IPS-11a (cell line): Measurements from ENCODE around the gene SGO2.
"Not testable (repeated sequence)": the region's sequence is repeated elsewhere in the genome, so short reads cannot be mapped to it uniquely, and the experiment has no call there.

Source experiments
- H3K4me3 ChIP-seq: one replicate; pipeline ENCODE4 v1.5.1; 2013; ENCODE audit warnings: low read depth, low read length, control low read depth

Gene SGO2

DNA sequence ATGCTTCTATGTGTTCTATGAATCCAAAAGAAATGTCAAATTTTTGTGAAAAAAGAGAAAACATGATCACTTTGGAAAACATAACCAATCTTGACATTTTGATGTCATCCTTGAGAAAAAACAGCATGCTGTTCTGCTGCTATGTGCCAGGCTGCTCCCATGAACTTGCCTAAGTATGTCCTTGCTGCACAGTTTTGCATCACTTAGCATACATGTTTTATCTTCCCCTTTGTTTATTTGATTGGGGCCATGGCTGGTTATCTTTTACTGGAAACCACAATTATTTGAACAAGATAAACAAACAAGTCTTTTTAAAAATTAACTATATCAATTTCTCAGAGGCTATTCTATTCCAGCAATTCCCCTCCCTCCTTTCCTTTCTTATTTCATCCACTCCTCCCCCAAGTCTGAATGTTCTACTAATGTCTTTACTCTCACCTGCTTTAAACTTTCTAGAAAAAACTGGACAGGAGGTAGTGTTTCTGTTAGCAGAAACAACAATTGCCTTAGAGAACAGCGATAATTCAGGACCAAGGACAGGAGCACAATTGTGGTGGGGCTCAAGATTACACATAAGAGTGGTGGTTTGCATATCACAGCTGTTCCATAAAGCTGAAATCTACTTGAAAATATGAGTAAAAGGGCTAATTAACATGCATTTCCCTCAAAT, 66.5 kb downstream of the SGO2 start:
- H3K4me3 ChIP-seq, result no peak overlapping the region

DNA sequence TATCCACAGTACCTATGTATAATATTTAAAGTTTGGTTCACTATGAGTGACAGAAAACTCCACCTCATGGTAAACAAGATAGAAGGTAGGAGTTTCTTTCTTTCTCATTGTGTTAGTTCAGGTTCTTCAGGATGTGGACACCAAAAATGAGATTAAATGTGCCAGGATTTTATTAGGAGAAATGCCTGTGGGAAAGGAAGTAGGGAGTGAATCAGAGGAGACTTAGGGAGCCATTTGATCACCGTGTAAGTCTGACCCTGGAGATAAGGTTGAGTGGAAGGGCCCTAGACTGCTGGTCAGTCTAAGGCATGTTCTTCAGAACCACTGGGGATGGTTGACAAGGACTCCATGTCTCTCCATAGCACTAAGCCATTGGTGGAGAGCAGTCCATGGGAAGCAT, 67.9 kb downstream of the SGO2 start:
- H3K4me3 ChIP-seq, result no peak overlapping the region

DNA sequence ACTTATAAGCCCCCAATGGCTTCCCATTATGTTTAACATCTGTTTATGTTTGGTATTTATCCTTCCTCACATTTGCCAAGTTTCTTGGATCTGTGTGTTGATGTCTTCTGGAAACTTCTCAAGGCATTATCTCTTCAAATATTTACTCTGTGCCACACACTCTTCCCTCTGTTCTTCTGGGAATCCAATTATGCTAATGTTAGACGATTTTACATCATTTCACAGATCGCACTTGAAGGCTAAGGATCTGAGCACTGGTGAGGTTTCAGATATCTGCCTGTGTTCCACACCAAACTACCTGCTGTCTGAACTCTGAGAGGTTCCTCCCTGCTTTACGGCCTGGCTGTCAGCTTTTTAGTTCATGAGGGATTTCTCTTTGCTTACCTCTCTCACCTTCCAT, 69.9 kb downstream of the SGO2 start:
- H3K4me3 ChIP-seq, result no peak overlapping the region

DNA sequence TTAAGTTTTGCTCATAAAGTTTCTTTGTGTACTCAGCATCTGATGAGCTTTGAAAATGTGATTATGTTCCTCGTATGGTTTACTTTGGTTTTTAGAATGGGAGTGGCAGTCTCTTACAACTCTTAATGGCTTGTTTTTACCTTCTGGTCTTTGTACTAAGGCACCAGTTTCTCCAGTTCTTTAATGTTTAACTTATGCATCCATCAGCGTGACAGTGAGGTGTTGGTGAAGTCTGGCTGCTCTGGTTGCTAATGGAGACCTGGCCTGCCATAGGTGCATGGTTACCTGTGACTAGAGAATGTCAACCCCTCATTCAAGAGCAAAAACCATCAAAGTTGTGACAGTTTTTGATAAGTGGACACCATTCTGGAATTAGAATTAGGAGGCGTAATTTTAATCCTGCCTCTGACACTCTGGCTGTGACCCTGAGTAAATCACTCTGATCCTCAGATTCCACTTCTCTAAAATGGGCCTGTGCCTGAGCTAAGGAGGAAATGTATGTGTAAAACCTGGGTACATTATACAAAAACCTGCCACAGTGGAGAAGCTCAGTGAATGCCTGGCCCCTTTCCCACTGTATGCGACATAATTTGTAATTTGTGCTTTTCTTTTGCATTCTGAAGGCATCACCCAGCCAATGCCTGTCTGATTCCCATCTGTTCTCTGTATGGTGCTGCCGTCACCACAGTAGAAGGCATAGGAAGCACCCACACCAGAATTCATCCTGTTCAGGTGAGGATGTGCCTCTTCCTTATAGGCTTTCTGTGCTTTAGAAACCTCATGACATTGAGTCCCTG, 71.0 kb downstream of the SGO2 start:
- no peak overlapping the region for H3K4me3 ChIP-seq

DNA sequence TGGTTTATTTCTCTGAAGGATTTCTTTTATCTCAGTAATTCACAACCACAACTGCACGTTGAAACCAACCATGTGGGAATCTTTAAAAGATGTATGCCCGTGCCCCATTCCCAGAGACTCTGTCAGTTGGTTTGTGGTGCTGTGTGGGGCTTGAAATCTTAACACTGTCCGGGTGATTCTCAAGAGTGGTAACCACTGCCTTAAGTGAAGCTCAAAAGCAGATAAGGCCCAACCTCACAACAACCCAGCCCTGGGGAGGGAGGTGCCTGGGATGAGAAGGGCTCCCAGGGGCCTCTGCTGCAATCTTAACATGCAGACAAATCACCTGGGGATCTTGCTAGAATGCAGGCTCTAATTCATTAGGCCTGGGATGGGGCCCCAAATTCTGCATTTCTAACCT, 73.2 kb downstream of the SGO2 start:
- H3K4me3 ChIP-seq, result no peak overlapping the region

DNA sequence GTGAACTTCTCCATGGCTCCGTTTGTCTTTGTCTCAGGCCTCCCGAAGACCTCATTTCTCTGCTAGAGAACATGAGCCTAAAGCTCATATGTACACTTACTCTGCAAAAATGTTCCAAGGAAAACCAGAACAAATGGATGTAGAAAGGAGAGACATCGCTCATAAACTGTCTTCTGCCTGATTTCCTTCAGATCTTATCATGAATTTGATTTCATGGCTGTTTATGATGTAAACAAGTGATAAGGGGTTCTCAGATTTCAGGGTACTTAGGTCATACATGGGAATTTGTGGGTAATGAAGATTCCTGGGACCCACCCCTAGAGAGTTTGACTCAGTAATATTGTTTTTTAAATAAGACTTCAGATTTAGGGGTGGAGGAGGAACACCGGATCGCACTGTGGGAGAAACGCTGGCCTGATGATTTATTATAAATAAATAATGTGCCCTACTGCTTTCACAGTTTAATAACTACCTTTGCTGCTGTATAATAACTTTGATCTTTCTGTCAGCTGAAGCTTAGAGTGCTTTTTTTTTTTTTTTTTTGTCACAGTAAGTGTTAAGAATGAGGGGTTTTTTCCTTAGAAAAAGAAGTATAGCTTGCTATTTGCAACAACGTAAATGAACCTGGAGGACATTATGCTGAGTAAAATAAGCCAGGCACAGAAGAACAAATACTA, 74.7 kb downstream of the SGO2 start:
- no peak overlapping the region for H3K4me3 ChIP-seq

DNA sequence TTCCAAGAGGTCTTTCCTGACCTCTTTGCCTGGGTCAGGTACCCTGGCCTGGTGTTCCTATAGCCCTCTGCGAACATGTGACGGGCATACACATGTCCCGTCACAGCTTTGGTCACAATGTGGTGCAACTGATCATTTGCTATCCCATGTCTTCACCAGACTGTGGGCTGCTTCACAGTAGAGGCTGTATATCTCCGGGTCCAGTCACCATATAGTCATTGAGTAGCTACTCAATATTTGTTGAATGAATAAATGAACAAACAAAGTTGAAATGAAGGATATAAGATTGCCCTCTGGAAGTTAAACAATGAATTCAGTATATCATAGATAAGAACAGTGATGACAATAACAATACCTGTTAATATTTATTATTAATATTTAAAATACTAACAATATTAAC, 76.6 kb downstream of the SGO2 start:
- H3K4me3 ChIP-seq, result no peak overlapping the region

DNA sequence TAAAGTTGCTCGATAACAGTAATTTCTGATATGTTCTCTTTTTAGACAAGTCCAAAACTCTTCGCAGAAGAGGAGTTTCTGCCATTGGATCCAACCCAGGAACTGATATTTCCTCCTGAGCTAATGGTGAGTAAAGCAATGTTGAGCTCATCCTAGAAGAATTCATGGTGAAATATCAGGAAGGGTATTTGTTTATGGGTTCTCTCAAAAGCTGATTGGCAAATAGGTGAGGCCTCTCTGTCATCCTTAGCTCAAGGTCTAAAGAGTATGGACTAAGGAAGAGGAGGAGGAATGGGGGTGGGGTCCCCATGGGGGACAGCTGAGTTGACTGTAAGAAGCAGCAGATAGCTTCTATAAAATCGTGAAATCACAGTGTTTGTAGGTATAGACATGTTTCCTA, 78.0 kb downstream of the SGO2 start:
- H3K4me3 ChIP-seq, result no peak overlapping the region

DNA sequence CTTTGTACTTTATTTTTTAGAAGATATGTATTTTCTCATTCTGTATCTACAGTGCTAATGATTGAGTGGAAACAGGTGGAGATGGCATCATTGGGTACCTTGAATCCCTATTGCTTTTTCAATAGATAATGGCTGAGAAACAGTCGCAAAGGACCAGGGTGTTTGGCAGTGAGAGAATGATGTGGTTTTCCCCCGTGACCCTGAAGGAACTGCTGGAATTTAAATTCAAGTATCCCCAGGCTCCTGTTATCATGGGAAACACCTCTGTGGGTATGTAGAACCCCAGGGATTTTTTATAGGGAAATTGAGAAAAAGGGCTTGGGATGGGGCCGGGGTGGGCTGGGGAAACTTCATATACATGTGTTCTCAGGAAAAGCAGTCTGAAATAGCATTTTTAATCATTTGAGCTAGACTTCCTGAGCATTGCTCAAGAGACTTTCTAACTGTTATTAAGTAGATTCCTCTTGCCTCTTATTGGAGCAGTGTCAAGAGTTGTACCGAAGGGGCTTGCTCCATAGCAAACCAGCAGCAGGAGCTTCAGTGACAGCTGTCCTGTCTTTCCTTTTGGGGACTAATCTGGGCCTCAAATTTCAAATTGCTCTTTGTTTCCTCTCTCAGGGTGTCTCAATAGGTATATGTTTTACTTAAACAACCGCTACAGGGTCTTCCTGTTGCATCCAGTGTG, 78.7 kb downstream of the SGO2 start:
- no peak overlapping the region for H3K4me3 ChIP-seq

DNA sequence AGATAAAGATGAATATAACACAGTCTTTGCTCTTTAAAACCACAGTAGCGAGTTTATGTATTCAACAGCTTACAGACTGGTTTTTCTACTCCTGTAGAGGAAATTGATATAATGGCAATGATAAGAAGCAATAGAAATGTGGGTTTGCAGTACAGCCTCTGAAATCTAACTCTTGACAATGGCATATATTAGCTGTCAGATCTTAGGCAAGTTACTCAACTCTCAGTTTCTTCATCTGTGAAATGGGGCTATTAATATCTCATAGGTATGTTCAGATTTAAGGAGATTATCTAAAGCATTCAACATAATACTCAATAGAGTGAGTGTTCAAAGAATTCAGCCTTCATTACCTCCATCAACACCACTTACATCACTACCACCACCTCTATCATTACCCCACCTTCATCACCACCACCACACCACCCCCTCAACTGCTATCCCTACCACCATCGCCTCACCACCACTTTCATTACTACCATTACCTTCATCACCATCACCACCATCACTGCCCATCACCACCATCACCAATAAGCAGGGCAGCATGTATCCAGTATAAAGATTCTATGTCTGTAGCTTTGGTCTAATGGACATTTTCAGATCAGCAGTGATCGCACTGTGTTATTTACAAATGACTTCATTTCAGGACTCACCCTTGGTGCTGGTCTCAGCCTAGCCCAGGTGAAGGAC, 82.5 kb downstream of the SGO2 start:
- no peak overlapping the region for H3K4me3 ChIP-seq

DNA sequence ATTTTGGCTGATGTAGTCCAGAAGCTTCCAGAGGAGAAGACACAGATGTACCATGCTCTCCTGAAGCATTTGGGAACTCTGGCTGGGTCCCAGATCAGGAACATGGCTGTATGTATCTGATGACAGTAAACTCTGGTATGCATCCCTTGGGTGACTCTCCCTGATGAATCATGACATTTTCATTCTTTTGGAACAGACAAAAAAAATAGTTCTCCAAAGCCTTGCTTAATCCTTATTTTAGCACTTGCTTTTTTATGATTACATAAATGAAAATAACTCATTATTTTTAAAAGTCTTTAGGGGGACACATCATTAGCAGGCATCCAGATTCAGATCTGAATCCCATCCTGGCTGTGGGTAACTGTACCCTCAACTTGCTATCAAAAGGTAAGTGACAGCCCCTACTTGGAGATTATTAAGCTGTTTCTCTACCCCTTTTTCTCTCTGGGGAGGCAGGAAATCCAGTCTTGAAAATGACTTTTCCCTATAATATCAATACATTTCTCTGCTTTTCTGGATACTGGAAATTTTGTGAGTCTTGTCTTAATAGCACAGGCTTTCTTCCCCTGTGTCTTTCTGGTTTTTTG, 83.1 kb downstream of the SGO2 start:
- H3K4me3 ChIP-seq, result no peak overlapping the region

DNA sequence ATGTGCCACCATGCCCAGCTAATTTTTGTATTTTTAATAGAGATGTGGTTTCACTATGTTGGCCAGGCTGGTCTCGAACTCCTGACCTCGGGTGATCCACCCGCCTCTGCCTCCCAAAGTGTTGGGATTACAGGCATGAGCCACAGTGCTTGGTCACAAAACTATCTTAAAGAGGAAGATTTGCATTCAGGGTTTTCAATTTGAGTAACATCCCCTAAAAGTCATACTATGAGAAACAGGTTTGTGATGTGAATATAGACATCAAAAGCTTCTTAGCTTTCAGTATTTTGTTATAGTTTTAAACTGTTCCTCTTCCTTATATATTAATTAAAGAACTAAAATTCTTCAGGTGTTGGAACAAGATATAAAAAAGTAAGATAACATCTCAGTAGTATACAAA, 84.2 kb downstream of the SGO2 start:
- not testable (repeated sequence) for H3K4me3 ChIP-seq

DNA sequence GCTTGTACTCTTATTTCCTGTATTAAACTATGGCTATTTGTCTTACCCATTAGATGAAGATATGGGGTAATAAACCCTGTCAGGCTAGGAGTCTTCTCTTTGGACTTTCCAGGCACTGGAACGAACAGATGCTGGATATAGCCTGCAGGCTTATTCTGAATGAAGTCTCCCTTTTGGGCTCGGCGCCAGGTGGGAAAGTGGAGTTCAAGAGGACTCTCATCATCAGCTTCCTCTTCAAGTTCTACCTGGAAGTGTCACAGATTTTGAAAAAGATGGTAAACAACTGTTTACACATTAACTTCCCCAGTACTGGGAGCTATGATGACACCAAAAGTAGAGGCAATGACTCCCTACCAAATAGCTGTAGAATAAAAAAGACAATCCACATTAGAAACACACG, 87.7 kb downstream of the SGO2 start:
- no peak overlapping the region for H3K4me3 ChIP-seq

DNA sequence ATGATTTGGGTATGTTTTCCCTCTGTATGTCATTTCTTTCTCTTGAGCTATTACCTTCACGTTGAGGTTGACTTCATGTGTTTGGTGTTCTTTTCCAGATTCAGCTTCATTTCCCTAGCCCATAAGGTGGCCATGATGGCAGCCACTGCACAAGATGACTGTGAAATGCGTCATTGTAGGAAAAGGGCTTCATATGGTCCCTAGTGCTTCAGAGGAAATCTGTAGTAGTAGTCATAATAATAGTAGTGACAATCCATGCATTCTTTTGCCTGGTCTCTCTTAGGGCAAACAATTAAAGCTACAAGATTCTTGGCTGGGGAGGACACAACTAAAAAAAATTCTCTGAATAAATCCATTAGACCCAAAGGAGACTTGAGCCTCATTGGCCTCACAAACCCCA, 88.2 kb downstream of the SGO2 start:
- no peak overlapping the region for H3K4me3 ChIP-seq

DNA sequence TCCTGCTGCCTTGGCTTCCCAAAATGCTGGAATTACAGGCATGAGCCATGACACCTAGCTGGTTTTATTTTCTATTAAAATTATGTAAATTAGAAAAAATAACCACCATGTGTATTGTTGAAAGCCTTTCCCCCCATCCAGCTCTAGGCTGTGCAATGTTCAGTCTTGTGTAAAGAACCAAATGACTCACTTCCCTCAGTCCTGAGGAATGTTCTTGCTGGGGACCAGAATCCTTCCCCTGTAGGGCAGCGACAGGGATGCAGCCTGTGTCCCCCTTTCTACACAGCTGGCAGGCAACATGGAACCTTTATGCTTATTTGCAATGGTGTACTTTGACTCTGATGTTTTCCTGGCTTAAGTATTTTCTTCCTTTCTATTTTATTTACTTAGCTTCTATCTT, 89.2 kb downstream of the SGO2 start:
- H3K4me3 ChIP-seq, result no peak overlapping the region

DNA sequence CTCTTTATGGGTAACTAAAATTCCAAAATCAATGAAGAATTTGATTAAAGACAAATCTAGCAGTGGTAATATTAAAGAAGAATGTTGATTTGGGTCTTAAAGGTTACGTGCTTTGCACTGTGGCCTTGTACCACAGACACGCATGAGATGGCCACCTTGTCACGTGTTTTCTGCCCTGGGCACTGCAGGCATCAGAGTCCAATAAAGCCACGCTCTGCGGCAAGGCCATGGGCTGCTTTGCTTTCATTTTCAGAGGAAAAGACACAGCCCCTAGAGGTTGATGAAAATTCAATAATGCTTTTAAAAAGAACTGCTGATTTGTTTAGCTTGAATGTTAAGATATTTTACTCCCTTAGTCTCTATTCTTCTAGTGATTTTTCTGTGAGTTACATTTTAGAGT, 90.2 kb downstream of the SGO2 start:
- H3K4me3 ChIP-seq, result no peak overlapping the region

DNA sequence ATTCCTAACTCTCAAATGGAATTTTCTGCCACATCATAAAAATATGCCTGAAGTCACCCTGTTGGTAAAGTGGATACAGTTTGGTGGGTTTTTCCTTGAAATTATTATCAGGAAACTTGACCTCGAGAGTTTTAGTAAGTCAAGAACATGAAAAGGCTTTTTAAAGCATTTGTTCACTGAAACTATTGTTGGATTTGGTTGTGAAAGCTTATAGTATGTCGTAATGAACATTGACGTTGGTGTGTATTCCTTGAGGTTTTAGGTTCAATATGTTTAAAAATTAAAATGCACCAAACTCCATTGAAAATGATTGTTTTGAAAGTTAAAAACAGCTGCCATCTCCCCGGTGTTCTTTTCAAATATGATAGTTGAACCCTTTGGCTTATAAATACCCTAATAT, 90.6 kb downstream of the SGO2 start:
- no peak overlapping the region for H3K4me3 ChIP-seq

DNA sequence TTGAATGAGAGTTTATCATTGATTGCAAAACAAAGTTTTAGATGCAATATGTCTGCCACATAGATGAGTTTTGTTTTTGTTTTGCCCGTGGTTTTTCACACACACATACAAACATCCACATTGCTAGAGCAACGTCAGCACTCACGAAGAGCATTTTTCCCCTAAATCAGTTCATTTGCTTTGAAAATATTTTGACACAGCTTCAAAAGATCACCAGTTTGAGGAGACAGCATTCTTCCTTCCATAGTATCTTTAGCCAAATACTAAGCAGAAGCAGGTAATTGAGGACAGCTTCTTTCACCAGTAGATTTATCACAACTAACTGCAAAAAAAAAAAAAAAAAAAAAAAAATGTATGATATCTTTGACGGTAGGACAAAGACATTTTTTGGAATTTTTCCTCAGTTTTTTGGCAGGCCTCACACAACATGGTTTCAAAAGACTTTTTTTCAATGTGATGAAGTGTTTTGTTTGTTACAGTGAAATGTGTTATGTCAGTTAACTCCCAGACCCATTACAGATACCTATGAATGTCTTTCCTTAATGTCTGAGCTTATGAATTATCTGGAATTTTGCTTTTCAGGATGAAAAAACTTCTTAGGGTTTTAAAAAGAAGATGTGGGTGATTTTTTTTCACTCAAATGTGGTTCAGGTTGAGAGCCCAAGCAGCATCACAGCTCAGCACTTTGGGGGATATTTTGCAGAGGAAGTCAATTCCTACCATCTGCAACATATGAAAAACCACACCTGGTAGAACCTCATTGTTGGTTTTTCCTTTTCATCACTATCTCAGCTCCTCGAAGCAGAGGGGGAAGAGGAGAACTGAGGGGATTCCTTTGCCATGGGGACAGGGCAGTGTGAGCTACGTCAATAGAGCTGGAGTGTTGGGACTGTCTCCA, 91.4 kb downstream of the SGO2 start:
- H3K4me3 ChIP-seq, result no peak overlapping the region

DNA sequence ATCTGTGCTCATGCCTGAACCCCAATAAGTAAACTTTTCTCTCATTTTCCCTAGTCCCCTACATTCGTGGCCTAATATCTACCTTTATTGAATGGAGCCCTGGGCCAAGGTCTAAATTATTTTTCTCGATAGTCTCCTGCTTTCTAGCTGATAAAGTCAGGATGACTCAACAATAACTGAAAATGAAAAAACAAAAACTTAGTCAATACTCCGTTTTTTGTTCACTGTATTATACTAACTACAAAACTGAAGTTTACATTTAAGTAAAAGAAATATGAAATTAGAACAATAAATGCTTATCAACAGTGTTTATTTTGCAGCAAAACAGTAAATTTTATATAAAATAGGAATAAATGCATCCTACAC, 92.0 kb downstream of the SGO2 start:
- H3K4me3 ChIP-seq, result no peak overlapping the region

DNA sequence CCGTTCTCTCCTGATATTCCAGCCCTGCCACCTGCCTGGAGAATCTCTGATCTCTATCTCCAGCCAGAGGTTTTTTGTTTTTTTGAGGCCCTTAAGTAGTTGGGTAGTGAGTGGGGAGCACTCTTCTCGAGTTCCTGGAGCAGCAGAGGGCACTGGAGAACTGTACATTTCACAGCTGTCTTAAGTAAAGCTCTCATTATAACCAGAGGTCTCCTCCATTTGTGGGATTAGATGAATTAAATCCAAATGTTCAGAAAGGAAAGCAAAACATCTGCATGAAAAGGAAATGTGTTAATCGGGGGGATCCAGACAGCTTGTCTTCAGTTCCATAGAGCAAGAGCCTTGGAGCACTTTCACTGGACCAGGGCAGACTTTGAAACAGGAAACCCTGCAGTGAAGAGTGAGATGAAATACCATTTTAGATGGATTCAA, 92.6 kb downstream of the SGO2 start:
- no peak overlapping the region for H3K4me3 ChIP-seq
